Skin epidermis (tissue), 12 donors: ENCODE results near the gene FBN2.

ENCODE experiments used
- H3K27ac ChIP-seq, 21 experiments: fragments of 200-600 bp; sonication (generic) in 11 of 21; one replicate each; pipeline ENCODE4 v1.5.0; 2020; ENCODE audit warnings: mild to moderate bottlenecking in 3 of 21, inconsistent platforms in 2 of 21, moderate library complexity in 2 of 21
- H3K4me3 ChIP-seq, 7 experiments: fragments of 200-600 bp; sonication (generic) in 2 of 7; one replicate each; pipeline ENCODE4 v1.5.0; 2020; ENCODE audit warnings: inconsistent platforms in 2 of 7, mild to moderate bottlenecking in 2 of 7, moderate library complexity in 1 of 7

The FBN2 gene

GRCh38 chr5:128234928-128235641 is 303.0 kb downstream of the FBN2 start:
- no peak overlapping the region for H3K27ac ChIP-seq
- no peak overlapping the region for H3K4me3 ChIP-seq

DNA sequence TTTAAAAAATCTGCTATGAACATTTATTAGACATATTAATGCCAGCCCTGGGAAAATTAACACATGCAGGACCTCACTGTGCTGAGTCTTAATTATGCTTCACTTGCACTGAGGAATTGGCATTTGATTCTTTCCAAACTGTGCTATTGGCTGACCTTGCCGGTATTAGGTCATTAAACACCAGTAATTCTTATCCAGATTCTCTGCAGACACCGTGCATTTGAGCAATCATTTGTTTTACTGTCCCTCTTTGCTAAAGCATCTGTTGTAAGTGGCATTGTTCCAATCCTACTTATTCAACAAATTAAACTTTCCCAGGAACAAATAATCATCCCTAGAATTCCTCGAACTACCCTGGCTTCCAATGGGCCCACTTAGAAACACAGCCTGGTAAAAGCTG is 309.5 kb downstream of the FBN2 start:
- H3K4me3 ChIP-seq: no peak overlapping the region
- H3K27ac ChIP-seq: no peak overlapping the region

DNA sequence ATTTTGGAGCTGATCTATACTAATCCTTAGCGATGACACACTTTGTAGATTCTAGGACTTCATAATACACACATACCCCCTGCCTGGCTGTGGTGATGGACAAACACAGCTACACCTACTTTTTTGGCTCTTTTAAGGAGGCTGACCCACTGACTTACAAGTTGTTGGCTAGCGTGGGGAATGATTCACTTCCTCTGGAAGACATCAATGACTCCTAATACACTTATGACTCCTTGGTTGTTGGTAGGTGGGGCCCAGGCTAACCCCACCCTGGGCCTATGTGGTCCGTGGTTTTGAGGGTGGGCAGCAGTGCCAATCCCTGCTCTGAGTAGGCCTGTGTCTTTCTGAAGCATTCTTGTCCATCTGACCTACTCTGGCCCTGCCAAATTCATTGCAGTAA is 310.0 kb downstream of the FBN2 start:
- H3K27ac ChIP-seq: no peak overlapping the region
- no peak overlapping the region for H3K4me3 ChIP-seq

- Histone ChIP-seq H3K27ac (no peak overlapping the region), H3K4me3 (no peak overlapping the region)
Measured at GRCh38 chr5:128225245-128226030, 312.6 kb downstream of the FBN2 start.

DNA sequence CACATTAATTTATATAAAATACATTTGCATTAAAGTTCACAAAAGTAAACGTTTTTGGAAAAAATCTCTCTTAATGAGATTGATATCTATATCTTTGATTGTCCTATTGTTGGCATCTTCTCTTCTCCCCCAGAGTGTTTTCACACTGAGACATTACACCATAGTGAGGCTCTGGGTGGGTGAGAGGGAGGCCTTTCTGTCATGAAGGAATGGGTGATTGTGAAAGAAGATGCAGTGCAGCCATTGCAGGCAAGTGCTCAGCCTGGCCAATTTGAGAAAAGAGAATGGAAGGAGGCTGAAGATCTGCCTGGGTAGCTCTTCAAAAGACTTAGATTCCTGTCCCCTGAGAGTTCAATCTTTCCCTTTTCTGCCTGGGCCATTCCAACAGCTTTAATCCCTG is 313.7 kb downstream of the FBN2 start:
- Histone ChIP-seq H3K4me3 (no peak overlapping the region), H3K27ac (no peak overlapping the region)

DNA sequence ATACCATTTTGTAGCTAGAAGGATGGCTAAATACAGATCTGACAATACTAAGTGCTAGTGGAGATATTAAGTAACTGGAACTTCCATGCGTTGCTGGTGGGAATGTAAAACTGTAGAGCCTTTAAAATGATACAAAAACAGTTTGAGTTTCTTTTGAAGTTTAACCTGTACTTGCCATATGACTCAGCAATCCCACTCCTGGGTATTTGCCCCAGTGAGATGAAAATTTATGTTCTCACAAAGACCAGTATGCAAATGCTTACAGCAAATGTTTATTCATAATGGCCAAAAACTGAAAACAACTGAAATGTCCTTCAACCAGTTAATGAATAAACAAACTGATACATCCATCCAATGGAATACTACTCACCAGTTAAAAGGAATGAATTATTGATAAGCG is 317.2 kb downstream of the FBN2 start:
- H3K4me3 ChIP-seq: no peak overlapping the region
- H3K27ac ChIP-seq: no peak overlapping the region

- no peak overlapping the region for H3K4me3 ChIP-seq
- H3K27ac ChIP-seq: peak overlapping the region in 4 of 21 experiments; percentile 6 to 52 (median 30)
Measured at GRCh38 chr5:128216860-128217531, 321.0 kb downstream of the FBN2 start.

- H3K4me3 ChIP-seq: no peak overlapping the region
- H3K27ac ChIP-seq: peak overlapping the region in 2 of 21 experiments; percentile 22 to 39
Measured at GRCh38 chr5:128216285-128216684, 321.8 kb downstream of the FBN2 start.

GRCh38 chr5:128213833-128214232 is 324.2 kb downstream of the FBN2 start:
- Histone ChIP-seq H3K4me3 (no peak overlapping the region), H3K27ac (no peak overlapping the region)

DNA sequence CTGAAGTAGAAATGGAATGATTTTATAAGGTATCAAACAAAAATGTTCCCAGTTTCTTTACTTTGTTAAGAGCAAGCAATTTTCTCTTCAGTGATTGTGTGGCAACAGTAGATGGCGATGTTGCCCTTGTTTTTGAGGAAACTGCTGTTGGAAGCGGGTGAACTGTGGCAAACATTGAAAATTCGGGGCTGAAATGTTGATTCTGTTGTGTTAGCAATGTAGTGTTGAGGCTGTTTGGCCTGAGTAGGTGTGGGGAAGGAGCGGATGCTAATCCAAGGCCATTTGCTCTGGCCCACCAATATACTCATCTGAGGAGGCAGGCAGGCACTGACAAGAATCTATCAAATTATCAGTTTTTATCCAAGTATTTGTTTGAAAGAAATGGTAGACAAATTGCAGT is 324.7 kb downstream of the FBN2 start:
- Histone ChIP-seq H3K4me3 (no peak overlapping the region), H3K27ac (no peak overlapping the region)

- no peak overlapping the region for H3K27ac ChIP-seq
- no peak overlapping the region for H3K4me3 ChIP-seq
Measured at GRCh38 chr5:128212191-128212806, 325.7 kb downstream of the FBN2 start.

DNA sequence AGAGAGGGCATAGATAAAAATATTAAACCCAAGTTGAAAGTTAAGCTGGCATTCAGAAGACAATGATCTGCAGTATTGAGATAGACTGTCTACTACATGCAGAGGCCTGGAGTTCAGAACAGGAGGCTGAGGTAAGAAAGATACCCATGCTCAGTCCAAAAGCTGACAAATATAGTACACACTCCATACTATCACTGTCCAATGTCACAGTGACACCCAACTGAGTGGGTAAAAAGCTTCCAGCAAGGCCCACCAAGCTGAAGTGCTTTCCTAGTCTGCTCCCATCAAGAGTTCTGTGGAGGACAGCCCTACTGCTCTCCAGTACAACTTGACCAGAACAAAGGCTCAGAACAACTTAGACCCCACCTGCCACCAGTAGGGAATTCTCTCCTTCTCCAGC is 329.6 kb downstream of the FBN2 start:
- Histone ChIP-seq H3K27ac (no peak overlapping the region), H3K4me3 (no peak overlapping the region)
